22Rv1 (cell line): Measurements from ENCODE around the gene ABHD4.

Experiments
- H3K27ac ChIP-seq: fragments of 450-650 bp; 2 replicates; pipeline ENCODE4 v1.5.1; 2017
- ZFX ChIP-seq: fragments of 450-650 bp; IDR thresholded peaks from 2 replicates; pipeline ENCODE4 v1.6.1; 2017; ENCODE audit warnings: antibody characterized with exemption, borderline replicate concordance
- TF ChIP-seq, protein P1 (sequence below): fragments of 450-650 bp; IDR thresholded peaks from 2 replicates; pipeline ENCODE4 v1.5.1; 2017; ENCODE audit warnings: mild to moderate bottlenecking

The ABHD4 gene

DNA sequence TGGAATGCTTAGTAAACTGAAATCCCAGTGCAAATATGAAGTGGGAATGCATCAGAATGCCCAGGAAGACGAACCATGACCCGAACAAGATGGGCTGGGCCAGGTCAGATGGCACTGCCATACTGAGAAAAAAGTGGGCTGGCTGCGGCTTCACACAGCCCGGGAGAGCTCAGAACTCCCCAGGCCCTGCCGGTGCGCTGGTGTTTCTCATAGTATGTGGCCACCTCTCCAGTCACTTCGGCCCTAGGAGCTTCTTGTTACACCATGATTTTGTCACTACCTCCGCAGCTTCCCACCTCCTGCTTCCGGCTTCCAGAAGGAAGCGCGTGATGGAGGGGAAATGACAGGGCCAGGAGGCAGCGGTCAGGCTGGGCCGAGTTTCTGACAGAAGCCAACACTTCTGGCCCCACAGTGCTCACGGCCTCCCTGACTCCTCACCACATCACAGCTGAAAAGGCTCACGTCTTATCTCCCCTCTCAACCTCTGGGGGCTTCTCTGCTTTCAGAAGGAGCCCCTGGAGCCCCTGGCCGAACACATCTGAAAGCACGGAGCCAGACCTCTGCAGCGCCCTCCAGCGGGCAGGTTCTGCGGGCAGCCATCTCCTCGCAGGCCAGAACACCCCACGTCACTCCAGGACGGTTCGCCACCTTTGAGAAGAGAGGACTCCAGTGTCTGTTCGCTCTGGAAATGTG is 39.7 kb upstream of the ABHD4 start:
- TF ChIP-seq, protein P1, sequence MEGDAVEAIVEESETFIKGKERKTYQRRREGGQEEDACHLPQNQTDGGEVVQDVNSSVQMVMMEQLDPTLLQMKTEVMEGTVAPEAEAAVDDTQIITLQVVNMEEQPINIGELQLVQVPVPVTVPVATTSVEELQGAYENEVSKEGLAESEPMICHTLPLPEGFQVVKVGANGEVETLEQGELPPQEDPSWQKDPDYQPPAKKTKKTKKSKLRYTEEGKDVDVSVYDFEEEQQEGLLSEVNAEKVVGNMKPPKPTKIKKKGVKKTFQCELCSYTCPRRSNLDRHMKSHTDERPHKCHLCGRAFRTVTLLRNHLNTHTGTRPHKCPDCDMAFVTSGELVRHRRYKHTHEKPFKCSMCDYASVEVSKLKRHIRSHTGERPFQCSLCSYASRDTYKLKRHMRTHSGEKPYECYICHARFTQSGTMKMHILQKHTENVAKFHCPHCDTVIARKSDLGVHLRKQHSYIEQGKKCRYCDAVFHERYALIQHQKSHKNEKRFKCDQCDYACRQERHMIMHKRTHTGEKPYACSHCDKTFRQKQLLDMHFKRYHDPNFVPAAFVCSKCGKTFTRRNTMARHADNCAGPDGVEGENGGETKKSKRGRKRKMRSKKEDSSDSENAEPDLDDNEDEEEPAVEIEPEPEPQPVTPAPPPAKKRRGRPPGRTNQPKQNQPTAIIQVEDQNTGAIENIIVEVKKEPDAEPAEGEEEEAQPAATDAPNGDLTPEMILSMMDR: peak; percentile 28; the same call in 1 of the 2 replicates
- no peak for TF ChIP-seq ZFX
- H3K27ac ChIP-seq: no peak overlapping the region

DNA sequence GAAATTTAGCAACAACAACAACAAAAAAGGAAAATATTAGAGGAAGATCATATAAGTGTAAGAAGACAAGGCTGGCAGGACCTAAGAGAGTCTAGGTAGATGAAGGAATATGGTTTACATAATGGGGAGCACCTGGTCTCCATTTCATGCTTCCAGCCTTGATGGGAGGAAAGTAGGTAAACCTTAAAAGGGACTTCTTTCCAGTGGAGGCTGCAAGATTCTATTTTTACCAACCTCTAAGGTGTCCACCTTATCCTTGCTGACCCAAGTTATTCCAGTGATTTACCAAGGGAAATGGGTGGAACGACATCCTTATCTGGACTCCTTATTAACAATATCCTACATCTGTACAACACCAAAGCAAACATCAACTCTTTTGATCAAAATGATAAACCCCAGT is 39.1 kb upstream of the ABHD4 start:
- no peak overlapping the region for H3K27ac ChIP-seq
- TF ChIP-seq ZFX: no peak
- TF ChIP-seq, protein P1: no peak

DNA sequence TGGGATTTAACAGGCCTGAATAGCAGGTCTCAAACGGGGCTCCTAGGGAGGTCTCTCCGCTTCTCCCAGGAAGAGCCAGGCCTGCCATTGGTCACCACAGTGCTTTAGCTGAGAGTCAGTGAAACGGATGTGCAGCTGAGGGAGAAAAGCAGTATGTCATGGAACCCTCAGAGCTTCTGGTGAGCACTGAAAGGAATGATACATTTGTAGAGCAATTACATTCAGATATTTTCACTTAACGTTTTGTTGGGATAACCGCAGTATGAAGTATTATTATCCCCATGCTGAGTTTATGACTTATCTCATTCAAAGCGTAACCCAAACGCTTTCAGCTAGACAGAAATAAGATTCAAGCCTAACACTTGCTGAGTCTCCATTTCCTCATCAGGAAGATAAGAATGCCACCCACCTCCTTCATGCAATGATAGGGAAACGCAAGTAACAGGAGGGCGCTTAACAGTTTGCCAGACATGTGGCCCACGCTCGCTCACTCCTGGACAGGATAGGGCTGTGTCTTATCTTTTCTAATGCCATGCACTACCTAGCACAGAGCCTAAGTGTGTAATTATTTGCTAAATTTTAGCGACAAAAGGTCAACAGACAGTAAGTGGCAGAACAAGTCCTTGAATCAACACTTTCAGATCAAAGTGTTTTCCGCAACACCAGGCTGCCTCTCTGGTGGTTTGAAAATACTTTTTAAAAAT is 37.3 kb upstream of the ABHD4 start:
- peak overlapping the region; percentile 41 for H3K27ac ChIP-seq
- TF ChIP-seq, protein P1: no peak
- TF ChIP-seq ZFX: no peak

DNA sequence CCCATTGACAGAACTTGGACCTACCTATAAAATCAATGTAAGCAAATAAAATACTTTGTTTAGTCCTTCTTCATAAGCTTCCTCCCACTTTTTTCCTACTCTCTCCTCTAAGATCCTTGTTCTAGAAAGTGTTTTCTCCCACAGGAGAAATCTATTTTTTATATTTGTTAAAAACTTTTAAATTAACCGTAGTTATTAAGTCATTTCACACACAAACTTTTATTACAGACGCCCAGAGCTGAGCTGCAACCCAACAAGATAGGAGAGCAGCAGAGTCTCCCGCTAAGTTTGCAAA is 36.8 kb upstream of the ABHD4 start:
- peak overlapping the region; percentile 41 for H3K27ac ChIP-seq
- TF ChIP-seq, protein P1: no peak
- no peak for TF ChIP-seq ZFX

DNA sequence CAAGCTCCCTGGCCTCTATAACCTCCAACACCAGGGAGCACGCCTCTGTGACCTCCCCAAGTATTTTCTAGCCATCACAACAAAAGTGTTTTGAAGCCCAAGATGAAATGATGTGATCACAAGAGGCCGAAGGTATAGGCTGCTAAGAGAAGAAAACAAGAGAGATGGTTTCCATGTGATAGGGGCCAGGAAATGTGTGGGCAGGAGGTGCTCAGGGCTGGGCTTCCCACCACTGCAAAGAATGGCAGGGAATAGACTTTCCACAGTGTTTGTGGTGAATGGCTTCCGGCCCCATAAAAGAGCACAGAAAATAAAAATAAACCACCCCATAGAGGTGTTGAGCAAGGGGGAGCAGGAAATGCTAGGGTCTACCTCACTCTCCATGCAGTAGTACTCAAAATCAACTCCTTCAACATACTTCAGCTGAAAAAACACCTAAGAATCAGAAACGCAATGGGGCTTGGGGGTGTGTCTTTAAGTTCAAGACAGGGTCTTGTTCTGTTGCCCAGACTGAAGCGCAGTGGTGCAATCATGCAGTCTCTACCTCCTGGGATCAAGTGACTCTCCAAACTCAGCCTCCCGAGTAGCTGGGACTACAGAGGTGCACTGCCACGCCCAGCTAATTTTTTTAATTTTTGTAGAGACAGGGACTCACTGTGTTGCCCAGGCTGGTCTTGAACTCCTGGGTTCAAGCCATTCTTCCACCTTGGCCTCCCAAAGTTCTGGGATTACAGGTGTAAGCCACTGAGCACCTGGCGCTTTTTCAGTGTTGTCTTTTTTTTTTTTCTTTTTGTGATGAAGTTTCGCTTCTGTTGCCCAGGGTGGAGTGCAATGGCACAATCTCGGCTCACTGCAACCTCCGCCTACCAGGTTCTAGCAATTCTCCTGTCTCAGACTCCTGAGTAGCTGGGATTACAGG is 36.2 kb upstream of the ABHD4 start:
- TF ChIP-seq, protein P1: no peak
- no peak for TF ChIP-seq ZFX
- H3K27ac ChIP-seq: peak overlapping the region; percentile 41

DNA sequence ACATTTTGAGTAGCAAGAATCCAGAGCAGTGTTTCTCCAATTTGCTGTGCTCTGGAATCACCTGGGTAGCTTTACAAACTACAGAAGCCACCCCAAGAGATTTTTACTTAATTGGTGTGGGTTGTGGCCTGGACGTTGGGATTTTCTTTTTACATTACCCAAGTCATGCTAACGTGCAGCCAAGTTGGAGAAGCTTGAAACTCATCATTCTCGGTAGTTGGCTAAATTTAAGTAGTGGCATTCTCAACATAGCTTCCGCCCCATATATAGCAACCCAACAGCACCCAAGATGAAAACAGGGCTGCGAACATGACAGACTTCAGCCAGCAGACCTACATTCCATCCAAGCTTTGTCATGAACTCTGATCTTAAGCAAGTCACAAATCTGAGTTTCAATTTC is 34.1 kb upstream of the ABHD4 start:
- no peak overlapping the region for H3K27ac ChIP-seq
- no peak for TF ChIP-seq ZFX
- TF ChIP-seq, protein P1: no peak
